K562 (cell line): ENCODE data around the gene MTPN. TPM values are rescaled to one million over a fixed set of nuclear protein-coding genes. Genes with fewer than 3 reads are reported as not detected.

Experiments used
- ATAC-seq: fragments of 200-7000 bp; cut with Tn5 transposase; 3 replicates; pipeline ENCODE4 v1.9.1; 2020; ENCODE audit warnings: moderate library complexity
- BruUV-seq: library from RNA; stranded (reverse); fragments of 400-500 nt; replicated peaks from 2 replicates; lab custom pipeline; 2021; lab: Mats Ljungman, UMichigan
- CTCF ChIA-PET: fragments of 300-600 bp; formaldehyde crosslinking; extraction: SDS; loops from one replicate; lab custom pipeline; 2021; ENCODE audit warnings: low intra/inter-chr PET ratio; lab: Yijun Ruan, JAX
- POLR2A ChIA-PET: fragments of 300-600, 350-650 bp; sonication (Branson Sonifier 250); formaldehyde crosslinking; extraction: SDS; loops from one replicate; lab custom pipeline; 2021; ENCODE audit warnings: antibody characterized with exemption, inconsistent platforms; lab: Yijun Ruan, JAX
- DNase-seq, 4 experiments: peaks; one replicate each; pipeline versions ENCODE4 v3.0.0 to v3.0.0-alpha.2; 2011 to 2018; ENCODE audit warnings: low spot score in 3 of 4, mixed read lengths in 3 of 4; ENCODE audit errors: extremely low read depth in 1 of 4
- FAIRE-seq: peaks from 2 replicates; lab custom pipeline; 2011; peaks lifted over from hg19 to GRCh38; lab: Jason Lieb, UNC
- H2AFZ ChIP-seq: 2 replicates; pipeline ENCODE4 v1.6.0; 2011; ENCODE audit warnings: low read depth, low read length, control low read depth, inconsistent platforms
- H3K27ac ChIP-seq: fragments of 200-600 bp; 3 replicates; pipeline ENCODE4 v1.8.0; 2011; ENCODE audit warnings: low read depth, mild to moderate bottlenecking, control low read depth, inconsistent platforms, low read length, moderate library complexity, mixed read lengths; ENCODE audit errors: extremely low read depth
- H3K27me3 ChIP-seq, 2 experiments: fragments of 300-600 bp in 1 of 2; 2 replicates in 1 of 2; 3 replicates in 1 of 2; pipeline versions ENCODE4 v1.6.0 to v1.8.0; 2011; ENCODE audit warnings: inconsistent platforms in 2 of 2, low read length in 2 of 2, mild to moderate bottlenecking in 1 of 2, mixed read lengths in 1 of 2, moderate library complexity in 1 of 2; ENCODE audit not compliant: control insufficient read depth in 2 of 2, insufficient read depth in 2 of 2
- H3K36me3 ChIP-seq: fragments of 300-600 bp; 3 replicates; pipeline ENCODE4 v1.8.0; 2011; ENCODE audit warnings: mild to moderate bottlenecking, low read length, inconsistent platforms; ENCODE audit not compliant: control insufficient read depth, insufficient read depth
- H3K4me1 ChIP-seq, 2 experiments: fragments of 200-600 bp in 1 of 2; replicated peaks in 1 of 2; 2 replicates in 1 of 2; 3 replicates in 1 of 2; pipeline versions ENCODE4 v1.5.1 to v1.8.0; 2011; ENCODE audit warnings: inconsistent platforms in 2 of 2, low read length in 2 of 2, mild to moderate bottlenecking in 1 of 2, mixed read lengths in 1 of 2, moderate library complexity in 1 of 2; ENCODE audit not compliant: control insufficient read depth in 2 of 2, insufficient read depth in 2 of 2
- H3K4me2 ChIP-seq: 2 replicates; pipeline ENCODE4 v1.6.1; 2011; ENCODE audit warnings: low read length, control low read depth, inconsistent platforms, mixed read lengths; ENCODE audit not compliant: insufficient read depth
- H3K4me3 ChIP-seq: fragments of 200-600 bp; sonication (generic), shearing (Covaris generic); 2 replicates; pipeline ENCODE4 v1.5.1; 2016; ENCODE audit warnings: control low read depth, inconsistent platforms
- H3K79me2 ChIP-seq: fragments of 200-600 bp; 3 replicates; pipeline ENCODE4 v1.8.0; 2011; ENCODE audit warnings: low read length, inconsistent platforms; ENCODE audit not compliant: control insufficient read depth, insufficient read depth
- H3K9ac ChIP-seq, 2 experiments: 2 replicates each; pipeline versions ENCODE4 v1.6.0 to v1.6.1; 2011; ENCODE audit warnings: low read depth in 2 of 2, low read length in 2 of 2, control low read depth in 1 of 2, inconsistent platforms in 1 of 2, mild to moderate bottlenecking in 1 of 2, mixed read lengths in 1 of 2; ENCODE audit not compliant: insufficient read depth in 1 of 2
- H3K9me1 ChIP-seq: one replicate; pipeline ENCODE4 v1.6.0; 2011; ENCODE audit warnings: inconsistent platforms, mild to moderate bottlenecking, low read length, moderate library complexity; ENCODE audit not compliant: control insufficient read depth, insufficient read depth
- H3K9me3 ChIP-seq: replicated peaks from 2 replicates; pipeline ENCODE4 v1.5.1; 2011; ENCODE audit warnings: low read depth, low read length, inconsistent platforms; ENCODE audit not compliant: control insufficient read depth, insufficient read depth
- H4K20me1 ChIP-seq: replicated peaks from 2 replicates; pipeline ENCODE4 v1.6.1; 2011; ENCODE audit warnings: low read length, inconsistent platforms, mixed read lengths; ENCODE audit not compliant: control insufficient read depth, insufficient read depth
- BMI1 ChIP-seq: fragments of 150-350 bp; IDR thresholded peaks from 2 replicates; pipeline ENCODE4 v1.6.1; 2014; ENCODE audit warnings: low read length
- EP400 ChIP-seq: fragments of 450-650 bp; IDR thresholded peaks from 2 replicates; pipeline ENCODE4 v1.6.1; 2017; ENCODE audit warnings: antibody characterized with exemption, mild to moderate bottlenecking, moderate library complexity
- ESRRA ChIP-seq: fragments of 450-650 bp; IDR thresholded peaks from 2 replicates; pipeline ENCODE4 v1.6.1; 2014; ENCODE audit warnings: low read depth, mild to moderate bottlenecking, moderate library complexity, borderline replicate concordance
- FOXA3 ChIP-seq, 2 experiments: fragments of 450-650 bp in 1 of 2; sonication (generic) in 1 of 2; formaldehyde crosslinking; IDR thresholded peaks in 1 of 2; conservative IDR thresholded peaks in 1 of 2; 2 replicates each; pipeline versions ENCODE4 v1.4.0 to v1.8.0; 2020 to 2022; ENCODE audit warnings: mild to moderate bottlenecking in 2 of 2, missing genetic modification reagents in 1 of 2
- FOXK2 ChIP-seq, 2 experiments: fragments of 450-650 bp; IDR thresholded peaks in 1 of 2; conservative IDR thresholded peaks in 1 of 2; 2 replicates each; pipeline ENCODE4 v1.6.1; 2016; ENCODE audit warnings: low read depth in 2 of 2, mild to moderate bottlenecking in 1 of 2
- FOXM1 ChIP-seq, 2 experiments: fragments of 450-650 bp in 1 of 2; sonication (generic) in 1 of 2; formaldehyde crosslinking in 1 of 2; IDR thresholded peaks; 2 replicates each; pipeline versions ENCODE4 v1.6.1 to v1.9.0; 2017 to 2022; ENCODE audit warnings: low read depth in 2 of 2, mild to moderate bottlenecking in 2 of 2, missing genetic modification reagents in 1 of 2, moderate library complexity in 1 of 2
- HMG20B ChIP-seq: fragments of 250-450 bp; sonication (Bioruptor Pico); IDR thresholded peaks from 2 replicates; pipeline ENCODE4 v1.5.0; 2021; ENCODE audit warnings: mild to moderate bottlenecking
- POLR2H ChIP-seq: IDR thresholded peaks from 2 replicates; pipeline ENCODE4 v1.6.1; 2016; ENCODE audit warnings: missing genetic modification characterization, low read depth, mild to moderate bottlenecking, control low read depth, missing compliant biosample characterization, moderate library complexity
- RB1 ChIP-seq: fragments of 450-650 bp; IDR thresholded peaks from 2 replicates; pipeline ENCODE4 v1.6.1; 2017; ENCODE audit warnings: low read depth, mild to moderate bottlenecking
- SMARCE1 ChIP-seq: fragments of 450-650 bp; IDR thresholded peaks from 2 replicates; pipeline ENCODE4 v1.7.1; 2016; ENCODE audit warnings: mild to moderate bottlenecking
- TAL1 ChIP-seq: fragments of 450-650 bp; IDR thresholded peaks from 2 replicates; pipeline ENCODE4 v1.6.1; 2016; ENCODE audit warnings: mild to moderate bottlenecking
- TEAD4 ChIP-seq, 2 experiments: sonication (generic) in 1 of 2; formaldehyde crosslinking in 1 of 2; IDR thresholded peaks; 2 replicates each; pipeline versions ENCODE4 v1.6.1 to v1.8.0; 2012 to 2022; ENCODE audit warnings: borderline replicate concordance in 1 of 2, inconsistent platforms in 1 of 2, low read length in 1 of 2, mild to moderate bottlenecking in 1 of 2, missing genetic modification reagents in 1 of 2
- WGBS: fragments of 100-300 bp; shearing (Covaris generic); methylation state at CpG from one replicate; pipeline ENCODE4 v1.1.6; 2016; ENCODE audit warnings: low coverage, mixed read lengths; ENCODE audit not compliant: insufficient coverage; ENCODE audit errors: missing lambda C conversion rate; 5-methylcytosine and 5-hydroxymethylcytosine counted together
- in situ Hi-C: fragments of 300-500 bp; cut with MboI; formaldehyde crosslinking; loops from 4 replicates; pipeline ENCODE4 v1.15.0; 2018; ENCODE audit warnings: inconsistent platforms, mixed read lengths
- intact Hi-C: fragments of 100-400 bp; cut with micrococcal nuclease; formaldehyde crosslinking; loops from 2 replicates; pipeline ENCODE4 v1.14.2; 2022
- polyA plus RNA-seq, 8 experiments: library from polyadenylated mRNA; depleted of rRNA in 4 of 8; stranded (reverse) in 5 of 8; unstranded in 3 of 8; fragments of >200 nt; fragmentation: Nextera tagmentation in 2 of 8; fragmentation: Illumina TruSeq in 1 of 8; extraction: Ambion mirVana in 2 of 8; extraction: Trizol in 1 of 8; gene quantifications; 2 replicates each; pipeline versions ENCODE4 v1.2.1 to v1.2.3, GENCODE V29; 2011 to 2014; ENCODE audit warnings: inconsistent platforms in 1 of 8, missing spikeins in 1 of 8
- total RNA-seq, 7 experiments: library from RNA; depleted of rRNA in 6 of 7; stranded (reverse); fragments of >200 nt in 6 of 7; fragmentation: Illumina TruSeq in 2 of 7; extraction: Trizol in 2 of 7; gene quantifications; 2 replicates each; pipeline versions ENCODE4 v1.2.1 to v1.2.3, GENCODE V29; 2011 to 2021; ENCODE audit warnings: low replicate concordance in 1 of 7
- TF ChIP-seq, protein P1 (sequence below): fragments of 250-450 bp; sonication (Bioruptor Pico); IDR thresholded peaks from 2 replicates; pipeline ENCODE4 v1.5.0; 2022; ENCODE audit warnings: mild to moderate bottlenecking

The MTPN gene
- total and polyA plus RNA-seq, 9 of the 15 experiments (the other 6 are each of a cell fraction or from before 2014, with no cell fraction given): 68.5 to 261 (median 156) TPM

DNA sequence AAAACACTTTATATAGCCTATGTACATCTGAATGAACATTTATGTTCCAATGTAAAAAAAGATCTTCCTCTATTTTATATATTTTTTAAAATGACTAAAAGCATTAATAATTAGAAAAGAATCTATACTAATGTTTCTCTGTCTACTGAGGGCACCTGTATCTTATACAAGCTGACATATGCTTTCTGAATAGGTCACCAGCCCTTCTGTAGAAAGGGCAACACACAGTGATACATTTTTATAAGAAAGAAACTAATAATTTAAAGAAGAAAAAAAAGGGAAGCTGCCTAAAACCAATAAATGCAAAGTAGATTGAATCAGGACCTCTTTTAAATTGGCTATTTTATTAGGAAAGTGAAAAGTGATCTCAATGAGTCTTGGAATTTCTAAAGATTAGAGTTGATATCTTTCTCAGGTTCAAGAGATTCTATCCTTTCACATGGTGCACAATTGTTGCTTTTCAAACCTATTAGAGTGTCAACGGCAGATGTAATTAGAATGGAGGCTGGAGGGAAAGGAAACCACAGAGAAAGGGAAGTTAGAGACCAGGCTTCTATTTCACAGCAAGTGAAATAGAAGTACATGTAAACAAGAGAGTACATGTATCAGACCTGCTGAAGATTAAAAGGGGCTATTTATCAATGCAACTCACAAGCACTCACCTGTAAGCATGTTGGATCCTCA, 6.3 kb downstream of the MTPN start:
- CTCF ChIA-PET: no interaction called here
- POLR2A ChIA-PET: interaction anchor here (0.8 kb wide), 1 partner anchor 28 kb away, joined by 3 read pairs; no protein-coding TSS in a partner anchor
- Histone ChIP-seq H3K36me3 (peaks cover 82% of the 10 kb centered on the region), H3K9me3 (no peaks in the 10 kb centered on the region), H3K9ac (no peak overlapping the region), H3K9me1 (no peaks in the 10 kb centered on the region), H4K20me1 (no peaks in the 10 kb centered on the region), H2AFZ (no peak overlapping the region), H3K4me3 (no peak overlapping the region), H3K4me2 (peak overlapping the region; percentile 8; the same call in 1 of the 2 replicates), H3K79me2 (peaks cover 96% of the 10 kb centered on the region), H3K27me3 (no peaks in the 10 kb centered on the region), H3K27ac (peak overlapping the region; percentile 13; the same call in 1 of the 3 replicates), H3K4me1 (peaks cover 6 to 33% of the 10 kb centered on the region in 2 experiments; a peak in 4 of 5 replicates)
- in situ Hi-C loops (loop anchor here (25.0 kb wide), 1 partner anchor 1309 kb away; no protein-coding TSS in a partner anchor), intact Hi-C loops (loop anchor here (10.0 kb wide), 1 partner anchor 46 kb away; no protein-coding TSS in a partner anchor)
- 43% methylated on average over 1 of the region's 1 CpG for WGBS
- no TSS peak for BruUV-seq
- DNase-seq (no peak), FAIRE-seq (no peak), ATAC-seq (no peak)
- TF ChIP-seq BMI1: no peak
- TF ChIP-seq FOXK2 (conservative IDR thresholded peaks at IDR 0.05 in 1 of 2, IDR thresholded peaks at IDR 0.05 in 1 of 2; ENCODE audit: low read depth in 2 of 2): peak; percentile 42 to 50; a peak in 1 of 4 replicates
- TF ChIP-seq TEAD4 (IDR thresholded peaks at IDR 0.05; ENCODE audit: low read length): peak; percentile 37; the same call in 1 of the 2 replicates
- TF ChIP-seq TEAD4 (CRISPR knock-in tag; IDR thresholded peaks at IDR 0.05; ENCODE audit: borderline replicate concordance): no peak
- TF ChIP-seq FOXM1 (IDR thresholded peaks at IDR 0.05; ENCODE audit: low read depth): peak; percentile 82; the same call in 1 of the 2 replicates
- no peak for TF ChIP-seq FOXM1 (CRISPR knock-in tag; IDR thresholded peaks at IDR 0.05; ENCODE audit: low read depth)
- TF ChIP-seq SMARCE1: peak; percentile 31; the same call in 1 of the 2 replicates
- peak; percentile 46; the same call in 1 of the 2 replicates for TF ChIP-seq POLR2H
- TF ChIP-seq RB1: no peak
- no peak for TF ChIP-seq HMG20B
- no peak for TF ChIP-seq TAL1
- TF ChIP-seq FOXA3 (CRISPR knock-in tag; conservative IDR thresholded peaks at IDR 0.05 in 1 of 2, IDR thresholded peaks at IDR 0.05 in 1 of 2): peak in 1 of 2 experiments; percentile 27; a peak in 2 of 4 replicates
- TF ChIP-seq, protein P1, sequence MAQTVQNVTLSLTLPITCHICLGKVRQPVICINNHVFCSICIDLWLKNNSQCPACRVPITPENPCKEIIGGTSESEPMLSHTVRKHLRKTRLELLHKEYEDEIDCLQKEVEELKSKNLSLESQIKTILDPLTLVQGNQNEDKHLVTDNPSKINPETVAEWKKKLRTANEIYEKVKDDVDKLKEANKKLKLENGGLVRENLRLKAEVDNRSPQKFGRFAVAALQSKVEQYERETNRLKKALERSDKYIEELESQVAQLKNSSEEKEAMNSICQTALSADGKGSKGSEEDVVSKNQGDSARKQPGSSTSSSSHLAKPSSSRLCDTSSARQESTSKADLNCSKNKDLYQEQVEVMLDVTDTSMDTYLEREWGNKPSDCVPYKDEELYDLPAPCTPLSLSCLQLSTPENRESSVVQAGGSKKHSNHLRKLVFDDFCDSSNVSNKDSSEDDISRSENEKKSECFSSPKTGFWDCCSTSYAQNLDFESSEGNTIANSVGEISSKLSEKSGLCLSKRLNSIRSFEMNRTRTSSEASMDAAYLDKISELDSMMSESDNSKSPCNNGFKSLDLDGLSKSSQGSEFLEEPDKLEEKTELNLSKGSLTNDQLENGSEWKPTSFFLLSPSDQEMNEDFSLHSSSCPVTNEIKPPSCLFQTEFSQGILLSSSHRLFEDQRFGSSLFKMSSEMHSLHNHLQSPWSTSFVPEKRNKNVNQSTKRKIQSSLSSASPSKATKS (CRISPR knock-in tag): no peak
- peak; percentile 19; the same call in 1 of the 2 replicates for TF ChIP-seq EP400
- peak; percentile 53; the same call in 1 of the 2 replicates for TF ChIP-seq ESRRA
